Measurements from ENCODE around the gene IPO13. TPM values are rescaled to one million over a fixed set of nuclear protein-coding genes. Genes with fewer than 3 reads are reported as not detected.

IPO13 gene
- total and polyA plus RNA-seq, 4 donors = 8.6 to 15.1 (median 10.5) TPM

- Histone ChIP-seq H3K9ac (ENCODE audit: low read depth in 1 of 2, low read length in 2 of 2) (no peak overlapping the region), H3K9me3 (ENCODE audit: control insufficient read depth in 4 of 4, low read length in 3 of 4) (no peaks in the 10 kb centered on the region), H3K36me3 (ENCODE audit: control insufficient read depth in 4 of 4, insufficient read depth in 3 of 4, low read depth in 1 of 4, low read length in 3 of 4) (no peaks in the 10 kb centered on the region), H3K4me1 (ENCODE audit: control insufficient read depth in 4 of 4, insufficient read depth in 4 of 4, low read length in 3 of 4) (peaks cover 0 to 4% (median 1%) of the 10 kb centered on the region in 4 donors), H3K27me3 (ENCODE audit: control insufficient read depth in 4 of 4, insufficient read depth in 4 of 4, low read length in 3 of 4) (no peaks in the 10 kb centered on the region), H3K4me3 (ENCODE audit: low read depth in 1 of 3, low read length in 3 of 3) (no peak overlapping the region), H3K27ac (ENCODE audit: low read depth in 1 of 2, low read length in 2 of 2) (no peak overlapping the region)
- 86% methylated on average over 8 of the region's 8 CpGs for WGBS
- TF ChIP-seq SP1 (IDR thresholded peaks at IDR 0.05) = no peak
- TF ChIP-seq JUND (IDR thresholded peaks at IDR 0.05) = no peak
- no peak for TF ChIP-seq TAF1 (conservative IDR thresholded peaks at IDR 0.05)
- TF ChIP-seq YY1 (IDR thresholded peaks at IDR 0.05) = no peak
- TF ChIP-seq CTCF (IDR thresholded peaks at IDR 0.05; ENCODE audit: low read depth, low read length, missing input control) = no peak
- no peak for TF ChIP-seq NR2F2 (IDR thresholded peaks at IDR 0.05)
- no peak for TF ChIP-seq EGR1 (IDR thresholded peaks at IDR 0.05; ENCODE audit: low read depth in 2 of 2)
- TF ChIP-seq GABPA (IDR thresholded peaks at IDR 0.05 in 1 of 2, conservative IDR thresholded peaks at IDR 0.05 in 1 of 2) = no peak
- TF ChIP-seq ATF3 (IDR thresholded peaks at IDR 0.05) = no peak
- TF ChIP-seq HNF4G (IDR thresholded peaks at IDR 0.05) = no peak
- no peak for TF ChIP-seq FOXA1 (IDR thresholded peaks at IDR 0.05)
- no peak for TF ChIP-seq RAD21 (IDR thresholded peaks at IDR 0.05)
- TF ChIP-seq ZBTB33 (IDR thresholded peaks at IDR 0.05) = no peak
- no peak for TF ChIP-seq RXRA (IDR thresholded peaks at IDR 0.05)
- no peak for TF ChIP-seq HNF4A (conservative IDR thresholded peaks at IDR 0.05)
- TF ChIP-seq REST (IDR thresholded peaks at IDR 0.05) = no peak
- TF ChIP-seq MAX (IDR thresholded peaks at IDR 0.05) = no peak
- TF ChIP-seq FOXA2 (IDR thresholded peaks at IDR 0.05) = no peak
- DNase-seq (ENCODE audit: low spot score) = no peak
Measured at GRCh38 chr1:44002165-44002564, 55.4 kb downstream of the IPO13 start.

All from liver (tissue), 9 donors.